Upper lobe of right lung (tissue), 1 donor: ENCODE measurements around the gene SOWAHA. TPM values are rescaled to one million over a fixed set of nuclear protein-coding genes. Genes with fewer than 3 reads are reported as not detected.

Experiments
- ATAC-seq: fragments of 200-7000 bp; cut with Tn5 transposase; one replicate; pipeline ENCODE4 v1.9.1; 2020; ENCODE audit warnings: mild to moderate bottlenecking, moderate library complexity
- DNase-seq: peaks from one replicate; pipeline ENCODE4 v3.0.0-alpha.2; 2020
- H3K27ac ChIP-seq: fragments of 200-600 bp; one replicate; pipeline ENCODE4 v1.8.0; 2022
- H3K27me3 ChIP-seq: fragments of 200-600 bp; one replicate; pipeline ENCODE4 v1.8.0; 2022; ENCODE audit warnings: mild to moderate bottlenecking
- H3K36me3 ChIP-seq: fragments of 200-600 bp; one replicate; pipeline ENCODE4 v1.8.0; 2022
- H3K4me1 ChIP-seq: fragments of 200-600 bp; one replicate; pipeline ENCODE4 v1.8.0; 2022
- H3K4me3 ChIP-seq: fragments of 200-600 bp; one replicate; pipeline ENCODE4 v1.8.0; 2022; ENCODE audit warnings: mild to moderate bottlenecking
- H3K9me3 ChIP-seq: fragments of 200-600 bp; one replicate; pipeline ENCODE4 v1.8.0; 2022
- CTCF ChIP-seq: fragments of 200-600 bp; IDR thresholded peaks from one replicate; pipeline ENCODE4 v1.8.0; 2022; ENCODE audit warnings: antibody characterized with exemption
- intact Hi-C: fragments of 100-400 bp; cut with DNase I; formaldehyde crosslinking; loops from one replicate; pipeline ENCODE4 v1.11.0; 2022
- total RNA-seq: library from RNA; stranded (reverse); fragmentation: NEBNext Ultra II Directional; extraction: Animal tissue kit (Norgen Biotek cat#: 25700); gene quantifications from one replicate; pipeline ENCODE4 v1.2.1, GENCODE V29; 2021
- donor health status: DM: no; HTN: yes; CAD: no; lungs with severe emphysema.

SOWAHA gene
- total RNA-seq, 1 donor from 2014 or later: not detected

- Histone ChIP-seq H3K4me1 (peaks cover 21% of the 10 kb centered on the region), H3K27ac (peak overlapping the region; percentile 79), H3K4me3 (no peak overlapping the region), H3K36me3 (no peaks in the 10 kb centered on the region), H3K27me3 (no peaks in the 10 kb centered on the region), H3K9me3 (no peaks in the 10 kb centered on the region)
- intact Hi-C loops: no loop called here
- no peak for DNase-seq
- no peak for TF ChIP-seq CTCF
- no peak for ATAC-seq
Measured at GRCh38 chr5:132838516-132839282, 25.6 kb downstream of the SOWAHA start.

GRCh38 chr5:132839426-132840301, 26.6 kb downstream of the SOWAHA start:
- ATAC-seq (peak; percentile 49), DNase-seq (peak; percentile 30)
- intact Hi-C loops: no loop called here
- no peaks in the 10 kb centered on the region for H3K36me3 ChIP-seq
- no peak overlapping the region for H3K4me3 ChIP-seq
- no peaks in the 10 kb centered on the region for H3K27me3 ChIP-seq
- no peaks in the 10 kb centered on the region for H3K9me3 ChIP-seq
- H3K27ac ChIP-seq: peak overlapping the region; percentile 79
- TF ChIP-seq CTCF: no peak
- H3K4me1 ChIP-seq: peaks cover 21% of the 10 kb centered on the region

GRCh38 chr5:132840313-132840712, 27.2 kb downstream of the SOWAHA start:
- no peaks in the 10 kb centered on the region for H3K27me3 ChIP-seq
- no peaks in the 10 kb centered on the region for H3K9me3 ChIP-seq
- H3K27ac ChIP-seq: peak overlapping the region; percentile 79
- no peak overlapping the region for H3K4me3 ChIP-seq
- H3K4me1 ChIP-seq: peaks cover 21% of the 10 kb centered on the region
- DNase-seq (no peak), ATAC-seq (no peak)
- H3K36me3 ChIP-seq: no peaks in the 10 kb centered on the region
- intact Hi-C loops: no loop called here
- no peak for TF ChIP-seq CTCF

GRCh38 chr5:132840896-132841295, 27.8 kb downstream of the SOWAHA start:
- TF ChIP-seq CTCF: no peak
- Histone ChIP-seq H3K36me3 (no peaks in the 10 kb centered on the region), H3K9me3 (no peaks in the 10 kb centered on the region), H3K4me1 (peaks cover 21% of the 10 kb centered on the region), H3K27me3 (no peaks in the 10 kb centered on the region), H3K27ac (peak overlapping the region; percentile 79), H3K4me3 (no peak overlapping the region)
- ATAC-seq (peak; percentile 51), DNase-seq (peak; percentile 25)
- intact Hi-C loops: no loop called here

- peak; percentile 79 for DNase-seq
- peaks cover 21% of the 10 kb centered on the region for H3K4me1 ChIP-seq
- no peaks in the 10 kb centered on the region for H3K27me3 ChIP-seq
- TF ChIP-seq CTCF: no peak
- intact Hi-C loops: no loop called here
- H3K27ac ChIP-seq: peak overlapping the region; percentile 79
- no peak overlapping the region for H3K4me3 ChIP-seq
- ATAC-seq: peak; percentile 66
- H3K9me3 ChIP-seq: no peaks in the 10 kb centered on the region
- no peaks in the 10 kb centered on the region for H3K36me3 ChIP-seq
Measured at GRCh38 chr5:132841305-132841704, 28.2 kb downstream of the SOWAHA start.
